H1 (cell line): ENCODE measurements around the gene ATP2B3. TPM values are rescaled to one million over a fixed set of nuclear protein-coding genes. Genes with fewer than 3 reads are reported as not detected.

ENCODE experiments used
- CTCF ChIA-PET: fragments of 300-600 bp; sonication (Branson Sonifier 250); formaldehyde crosslinking; loops from one replicate; lab custom pipeline; 2021; ENCODE audit not compliant: partially characterized antibody; lab: Charles Lee
- POLR2A ChIA-PET: fragments of 300-600 bp; sonication (Branson Sonifier 250); formaldehyde crosslinking; loops from one replicate; lab custom pipeline; 2021; ENCODE audit warnings: inconsistent platforms; ENCODE audit not compliant: partially characterized antibody; lab: Charles Lee
- DNase-seq, 2 experiments: peaks; one replicate each; pipeline versions ENCODE4 v3.0.0 to v3.0.0-alpha.2; 2010 to 2022; ENCODE audit warnings: low spot score in 2 of 2, low read depth in 1 of 2, mixed read lengths in 1 of 2
- FAIRE-seq: peaks from 2 replicates; lab custom pipeline; 2011; peaks lifted over from hg19 to GRCh38; lab: Jason Lieb, UNC
- H2AFZ ChIP-seq: 2 replicates; pipeline ENCODE4 v1.8.1; 2012; ENCODE audit warnings: low read length, inconsistent platforms
- H2AK5ac ChIP-seq: 2 replicates; pipeline ENCODE4 v1.6.1; 2013; ENCODE audit warnings: low read depth, low read length
- H2BK120ac ChIP-seq: replicated peaks from 2 replicates; pipeline ENCODE3; 2013; ENCODE audit warnings: low read depth, low read length, inconsistent platforms
- H2BK12ac ChIP-seq: 2 replicates; pipeline ENCODE4 v1.6.1; 2013; ENCODE audit warnings: low read depth, low read length
- H2BK15ac ChIP-seq: 2 replicates; pipeline ENCODE4 v1.6.1; 2013; ENCODE audit warnings: low read length
- H2BK20ac ChIP-seq: 2 replicates; pipeline ENCODE4 v1.6.1; 2013; ENCODE audit warnings: low read length
- H2BK5ac ChIP-seq: 2 replicates; pipeline ENCODE4 v1.6.1; 2013; ENCODE audit warnings: low read depth, low read length
- H3K14ac ChIP-seq: 2 replicates; pipeline ENCODE4 v1.6.1; 2013; ENCODE audit warnings: inconsistent platforms; ENCODE audit not compliant: insufficient read length
- H3K18ac ChIP-seq: 2 replicates; pipeline ENCODE4 v1.6.1; 2013; ENCODE audit warnings: low read length; ENCODE audit errors: extremely low read depth
- H3K23ac ChIP-seq: 2 replicates; pipeline ENCODE4 v1.6.1; 2013; ENCODE audit warnings: inconsistent platforms; ENCODE audit not compliant: insufficient read length
- H3K23me2 ChIP-seq: 2 replicates; pipeline ENCODE4 v1.6.1; 2013; ENCODE audit warnings: low read depth, low read length
- H3K27ac ChIP-seq: 2 replicates; pipeline ENCODE4 v1.6.1; 2011; ENCODE audit warnings: low read depth, low read length, inconsistent platforms
- H3K27me3 ChIP-seq, 4 experiments: replicated peaks in 1 of 4; 1 replicate in 1 of 4; 2 replicates in 3 of 4; pipeline versions ENCODE4 v1.6.1 to v1.8.1; 2011 to 2013; ENCODE audit warnings: low read length in 3 of 4, mild to moderate bottlenecking in 3 of 4, inconsistent platforms in 2 of 4, mixed read lengths in 2 of 4, moderate library complexity in 1 of 4; ENCODE audit not compliant: control insufficient read depth in 3 of 4, insufficient read depth in 3 of 4; ENCODE audit errors: extremely low read depth in 1 of 4
- H3K36me3 ChIP-seq, 4 experiments: 2 replicates each; pipeline versions ENCODE4 v1.6.1 to v1.8.1; 2011 to 2013; ENCODE audit warnings: mild to moderate bottlenecking in 4 of 4, low read length in 3 of 4, moderate library complexity in 2 of 4, control low read depth in 1 of 4, inconsistent platforms in 1 of 4; ENCODE audit not compliant: insufficient read depth in 4 of 4, control insufficient read depth in 2 of 4
- H3K4ac ChIP-seq: replicated peaks from 2 replicates; pipeline ENCODE3; 2013; ENCODE audit warnings: low read length, low read depth, mixed read lengths, inconsistent platforms; ENCODE audit not compliant: insufficient read length
- H3K4me1 ChIP-seq, 4 experiments: replicated peaks in 1 of 4; 1 replicate in 1 of 4; 2 replicates in 3 of 4; pipeline versions ENCODE4 v1.6.1 to v1.8.1; 2011 to 2013; ENCODE audit warnings: low read length in 3 of 4, inconsistent platforms in 2 of 4, mixed read lengths in 1 of 4; ENCODE audit not compliant: insufficient read depth in 4 of 4, control insufficient read depth in 3 of 4
- H3K4me2 ChIP-seq, 2 experiments: 2 replicates each; pipeline versions ENCODE4 v1.6.1 to v1.8.1; 2011 to 2013; ENCODE audit warnings: low read depth in 2 of 2, low read length in 2 of 2, control low read depth in 1 of 2, inconsistent platforms in 1 of 2, mild to moderate bottlenecking in 1 of 2; ENCODE audit not compliant: insufficient read depth in 1 of 2
- H3K4me3 ChIP-seq, 4 experiments: fragments of 200-600, 300-600 bp in 1 of 4; sonication (generic), shearing (Covaris generic), sonication (Bioruptor Twin) in 1 of 4; 2 replicates each; pipeline versions ENCODE4 v1.5.1 to v1.8.1; 2011 to 2016; ENCODE audit warnings: low read length in 4 of 4, low read depth in 3 of 4, control low read depth in 2 of 4, inconsistent platforms in 2 of 4, mild to moderate bottlenecking in 2 of 4, mixed read lengths in 1 of 4, moderate library complexity in 1 of 4; ENCODE audit not compliant: insufficient read depth in 2 of 4; ENCODE audit errors: extremely low read depth in 1 of 4
- H3K56ac ChIP-seq: replicated peaks from 2 replicates; pipeline ENCODE3; 2013; ENCODE audit warnings: low read depth, mild to moderate bottlenecking, mixed read lengths, low read length, inconsistent platforms; ENCODE audit not compliant: insufficient read length
- H3K79me1 ChIP-seq: 2 replicates; pipeline ENCODE4 v1.6.1; 2013; ENCODE audit warnings: low read depth, low read length, control low read depth
- H3K79me2 ChIP-seq, 2 experiments: 2 replicates each; pipeline versions ENCODE4 v1.6.1 to v1.8.1; 2012 to 2013; ENCODE audit warnings: low read length in 2 of 2, mild to moderate bottlenecking in 2 of 2, inconsistent platforms in 1 of 2; ENCODE audit not compliant: insufficient read depth in 2 of 2, control insufficient read depth in 1 of 2
- H3K9ac ChIP-seq, 4 experiments: replicated peaks in 1 of 4; 1 replicate in 1 of 4; 2 replicates in 3 of 4; pipeline versions ENCODE4 v1.6.1 to v1.8.1; 2011 to 2013; ENCODE audit warnings: low read depth in 3 of 4, low read length in 3 of 4, control low read depth in 2 of 4, mild to moderate bottlenecking in 2 of 4, moderate library complexity in 2 of 4, inconsistent platforms in 1 of 4; ENCODE audit errors: extremely low read depth in 1 of 4
- H3K9me3 ChIP-seq, 2 experiments: 2 replicates each; pipeline versions ENCODE4 v1.6.1 to v1.8.1; 2012 to 2013; ENCODE audit warnings: mild to moderate bottlenecking in 2 of 2, moderate library complexity in 2 of 2, control low read depth in 1 of 2, inconsistent platforms in 1 of 2, low read depth in 1 of 2, low read length in 1 of 2, mixed read lengths in 1 of 2; ENCODE audit not compliant: insufficient read depth in 2 of 2
- H4K20me1 ChIP-seq, 2 experiments: replicated peaks in 1 of 2; 2 replicates each; pipeline versions ENCODE3 to v1.8.1; 2011 to 2013; ENCODE audit warnings: inconsistent platforms in 2 of 2, low read length in 2 of 2, mild to moderate bottlenecking in 1 of 2; ENCODE audit not compliant: insufficient read depth in 2 of 2, control insufficient read depth in 1 of 2
- H4K5ac ChIP-seq: 2 replicates; pipeline ENCODE4 v1.6.1; 2013; ENCODE audit warnings: low read length, low read depth, mixed read lengths, inconsistent platforms; ENCODE audit not compliant: insufficient read length
- H4K8ac ChIP-seq: 2 replicates; pipeline ENCODE4 v1.8.0; 2013; ENCODE audit warnings: mild to moderate bottlenecking, moderate library complexity, low read length, inconsistent platforms; ENCODE audit not compliant: insufficient read depth; ENCODE audit errors: extremely low read depth
- H4K91ac ChIP-seq: replicated peaks from 2 replicates; pipeline ENCODE3; 2013; ENCODE audit warnings: low read length, mixed read lengths, inconsistent platforms; ENCODE audit not compliant: insufficient read length
- BCL11A ChIP-seq, 2 experiments: IDR thresholded peaks; one replicate each; pipeline ENCODE4 v1.6.1; 2011; ENCODE audit warnings: low read depth in 2 of 2, low read length in 2 of 2, mild to moderate bottlenecking in 2 of 2
- CBX8 ChIP-seq: fragments of 300-800, 300-1000 bp; sonication (generic); IDR thresholded peaks from 2 replicates; pipeline ENCODE4 v1.7.1; 2016; ENCODE audit warnings: low read depth, low read length, borderline replicate concordance
- CEBPB ChIP-seq: IDR thresholded peaks from 2 replicates; pipeline ENCODE4 v1.6.1; 2012; ENCODE audit warnings: low read depth, low read length
- CHD2 ChIP-seq: IDR thresholded peaks from 2 replicates; pipeline ENCODE4 v1.6.1; 2012; ENCODE audit warnings: low read length, improper control_type of control experiment
- CTBP2 ChIP-seq: IDR thresholded peaks from 2 replicates; pipeline ENCODE4 v1.7.0; 2011; ENCODE audit warnings: borderline replicate concordance, mild to moderate bottlenecking, moderate library complexity, mixed read lengths, low read length; ENCODE audit not compliant: insufficient read depth, insufficient read length
- FOSL1 ChIP-seq: IDR thresholded peaks from 2 replicates; pipeline ENCODE4 v1.6.1; 2011; ENCODE audit warnings: mild to moderate bottlenecking, low read depth, low read length, moderate library complexity; ENCODE audit not compliant: insufficient read depth
- KDM1A ChIP-seq: fragments of 200-600, 300-600 bp; sonication (generic); IDR thresholded peaks from 2 replicates; pipeline ENCODE4 v1.7.1; 2016; ENCODE audit warnings: mild to moderate bottlenecking, low read length, borderline replicate concordance
- MAX ChIP-seq: IDR thresholded peaks from 2 replicates; pipeline ENCODE4 v1.6.1; 2012; ENCODE audit warnings: inconsistent platforms
- POU5F1 ChIP-seq: IDR thresholded peaks from 2 replicates; pipeline ENCODE4 v1.6.1; 2011; ENCODE audit warnings: low read depth, mild to moderate bottlenecking, low read length, moderate library complexity
- RFX5 ChIP-seq: IDR thresholded peaks from 2 replicates; pipeline ENCODE4 v1.6.1; 2011; ENCODE audit warnings: low read depth, low read length, improper control_type of control experiment, borderline replicate concordance
- SIN3A ChIP-seq, 2 experiments: IDR thresholded peaks in 1 of 2; conservative IDR thresholded peaks in 1 of 2; 2 replicates each; pipeline ENCODE4 v1.6.1; 2011 to 2012; ENCODE audit warnings: low read length in 2 of 2, improper control_type of control experiment in 1 of 2, low read depth in 1 of 2, mild to moderate bottlenecking in 1 of 2
- SP1 ChIP-seq: IDR thresholded peaks from 2 replicates; pipeline ENCODE4 v1.6.1; 2011; ENCODE audit warnings: low read depth, low read length
- TAF7 ChIP-seq: optimal IDR thresholded peaks from 2 replicates; pipeline ENCODE3; 2011; ENCODE audit warnings: low read depth, mild to moderate bottlenecking, inconsistent platforms, low read length, moderate library complexity, borderline replicate concordance
- YY1 ChIP-seq: IDR thresholded peaks from 2 replicates; pipeline ENCODE4 v1.6.1; 2011; ENCODE audit warnings: low read depth, mild to moderate bottlenecking, low read length
- WGBS, 2 experiments: shearing (Covaris generic) in 1 of 2; methylation state at CpG; one replicate each; pipeline versions ENCODE4 v1.1.6 to v1.1.7; 2013 to 2015; ENCODE audit warnings: low lambda C conversion rate in 2 of 2, mixed read lengths in 2 of 2, inconsistent platforms in 1 of 2, low coverage in 1 of 2, missing lambda C conversion rate in 1 of 2; ENCODE audit not compliant: insufficient replicate concordance in 2 of 2, insufficient coverage in 1 of 2, insufficient read length in 1 of 2; ENCODE audit errors: extremely low coverage in 1 of 2, missing lambda C conversion rate in 1 of 2; 5-methylcytosine and 5-hydroxymethylcytosine counted together
- polyA plus RNA-seq, 7 experiments: library from polyadenylated mRNA; depleted of rRNA in 3 of 7; stranded (reverse) in 5 of 7; unstranded in 2 of 7; fragments of >200 nt in 5 of 7; fragments of 200-250 nt in 2 of 7; gene quantifications; 1 replicate in 5 of 7; 2 replicates in 1 of 7; 4 replicates in 1 of 7; pipeline versions ENCODE4 v1.2.1 to v1.2.3, GENCODE V29; 2011 to 2013; ENCODE audit warnings: missing spikeins in 2 of 7, mixed read lengths in 2 of 7
- total RNA-seq: library from RNA; stranded (reverse); fragmentation: NEBNext Ultra II Directional; extraction: Animal tissue kit (Norgen Biotek cat#: 25700); gene quantifications from 2 replicates; pipeline ENCODE4 v1.2.1, GENCODE V29; 2021

The ATP2B3 gene
- total and polyA plus RNA-seq, 2 of the 8 experiments (the other 6 are each of a cell fraction or from before 2014, with no cell fraction given): 0.14 to 0.19 TPM

GRCh38 chrX:153522259-153522658, 4.8 kb downstream of the ATP2B3 start:
- H2BK5ac ChIP-seq: no peak overlapping the region
- no peak overlapping the region for H4K8ac ChIP-seq
- peaks cover 4% of the 10 kb centered on the region; the same call in 1 of the 2 replicates for H3K23me2 ChIP-seq
- no peak overlapping the region for H2BK12ac ChIP-seq
- no peak overlapping the region for H3K18ac ChIP-seq
- H4K91ac ChIP-seq: no peak overlapping the region
- H3K79me1 ChIP-seq: no peaks in the 10 kb centered on the region
- ChIA-PET CTCF (interaction anchor here (0.7 to 1.2 kb wide), 2 partner anchors 17 to 46 kb away, joined by 3 to 4 read pairs; no protein-coding TSS in a partner anchor), POLR2A (no interaction called here)
- peaks cover 0 to 6% (median 0%) of the 10 kb centered on the region in 4 experiments; a peak in 1 of 7 replicates for H3K4me1 ChIP-seq
- no peak overlapping the region; a peak in 1 of 4 replicates for H3K4me2 ChIP-seq
- no peak overlapping the region for H3K23ac ChIP-seq
- no peaks in the 10 kb centered on the region for H3K36me3 ChIP-seq
- DNase-seq (no peak), FAIRE-seq (no peak)
- peaks cover 19 to 22% (median 20%) of the 10 kb centered on the region in 4 experiments for H3K27me3 ChIP-seq
- H2AK5ac ChIP-seq: no peak overlapping the region
- H2AFZ ChIP-seq: no peak overlapping the region; the same call in 1 of the 2 replicates
- no peak overlapping the region for H3K4me3 ChIP-seq
- no peaks in the 10 kb centered on the region for H3K9me3 ChIP-seq
- H2BK120ac ChIP-seq: no peak overlapping the region
- no peak overlapping the region for H3K56ac ChIP-seq
- no peaks in the 10 kb centered on the region for H3K79me2 ChIP-seq
- H2BK15ac ChIP-seq: no peak overlapping the region
- no peak overlapping the region for H4K5ac ChIP-seq
- no peaks in the 10 kb centered on the region for H4K20me1 ChIP-seq
- H3K27ac ChIP-seq: no peak overlapping the region
- H3K14ac ChIP-seq: no peak overlapping the region
- no peak overlapping the region for H3K4ac ChIP-seq
- no peak overlapping the region for H2BK20ac ChIP-seq
- whole genome bisulfite sequencing, 2 experiments: 59% methylated on average over 9 of the region's 12 CpGs; no CpG with 5 or more reads in 1 of the 2 experiments
- no peak overlapping the region for H3K9ac ChIP-seq
- TF ChIP-seq CHD2 (no peak), CEBPB (no peak), BCL11A (IDR thresholded peaks at IDR 0.05; ENCODE audit: low read depth in 2 of 2, low read length in 2 of 2) (no peak), MAX (no peak), CTBP2 (no peak), YY1 (no peak), SIN3A (conservative IDR thresholded peaks at IDR 0.05 in 1 of 2, IDR thresholded peaks at IDR 0.05 in 1 of 2; ENCODE audit: low read depth in 1 of 2, low read length in 2 of 2) (no peak), KDM1A (no peak), POU5F1 (no peak), RFX5 (no peak), CBX8 (no peak), FOSL1 (no peak), TAF7 (no peak), SP1 (no peak)
